Erythroblast (primary cell): ENCODE data around the gene TULP3.

Source experiments
- DNase-seq, 2 experiments: peaks; one replicate each; lab custom pipeline; 2025; lab: John Stamatoyannopoulos, UW
- GATA1 ChIP-seq: IDR thresholded peaks from 2 replicates; pipeline ENCODE4 v1.6.1; 2011; ENCODE audit warnings: low read depth, mild to moderate bottlenecking, control low read depth, low read length, moderate library complexity
- POLR2A ChIP-seq: IDR thresholded peaks from 2 replicates; pipeline ENCODE4 v1.6.1; 2011; ENCODE audit warnings: mild to moderate bottlenecking, low read length

Gene TULP3

GRCh38 chr12:2925322-2925995 is 34.8 kb downstream of the TULP3 start:
- DNase-seq: no peak
- TF ChIP-seq GATA1 (no peak), POLR2A (no peak)

GRCh38 chr12:2930865-2931264 is 40.2 kb downstream of the TULP3 start:
- TF ChIP-seq POLR2A (no peak), GATA1 (no peak)
- DNase-seq: no peak

- DNase-seq: no peak
- TF ChIP-seq GATA1 (no peak), POLR2A (no peak)
These were observed 42.9 kb downstream of the TULP3 start for GRCh38 chr12:2933586-2933985.

- TF ChIP-seq GATA1: no peak
- no peak for TF ChIP-seq POLR2A
- no peak for DNase-seq
These were observed 43.7 kb downstream of the TULP3 start for GRCh38 chr12:2934371-2934770.

DNA sequence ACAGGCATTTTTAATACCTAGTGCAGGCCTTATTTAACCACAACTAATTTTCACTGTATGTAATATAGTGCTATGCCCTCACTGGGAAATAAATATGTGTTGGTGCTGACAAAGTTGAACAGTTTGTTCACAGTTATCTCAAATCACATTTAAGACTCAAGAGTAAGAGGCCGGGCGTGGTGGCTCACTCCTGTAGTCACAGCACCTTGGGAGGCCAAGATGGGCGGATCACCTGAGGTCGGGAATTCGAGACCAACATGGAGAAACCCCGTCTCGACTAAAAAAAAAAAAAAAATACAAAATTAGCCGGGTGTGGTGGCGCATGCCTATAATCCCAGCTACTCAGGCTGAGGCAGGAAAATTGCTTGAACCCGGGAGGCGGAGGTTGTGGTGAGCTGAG is 45.6 kb downstream of the TULP3 start:
- no peak for DNase-seq
- TF ChIP-seq GATA1 (no peak), POLR2A (no peak)

GRCh38 chr12:2937500-2937899 is 46.8 kb downstream of the TULP3 start:
- DNase-seq: no peak
- TF ChIP-seq GATA1 (no peak), POLR2A (no peak)

DNA sequence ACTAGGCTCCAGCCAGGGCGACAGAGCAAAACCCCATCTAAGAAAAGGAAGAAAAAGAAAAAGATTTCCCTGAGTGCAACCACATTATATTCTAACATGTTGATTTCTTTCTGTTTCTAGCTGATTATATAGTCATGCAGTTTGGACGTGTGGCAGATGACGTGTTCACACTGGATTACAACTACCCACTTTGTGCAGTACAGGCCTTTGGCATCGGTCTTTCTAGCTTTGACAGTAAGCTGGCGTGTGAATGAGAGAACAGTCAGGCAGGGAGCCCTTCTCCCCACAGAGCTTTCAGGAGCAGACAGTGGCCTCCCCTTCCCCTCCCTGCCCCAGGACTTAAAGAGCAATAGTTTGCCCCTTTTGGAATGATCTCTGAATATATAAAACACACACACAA is 48.5 kb downstream of the TULP3 start:
- TF ChIP-seq POLR2A (no peak), GATA1 (no peak)
- DNase-seq: no peak

DNA sequence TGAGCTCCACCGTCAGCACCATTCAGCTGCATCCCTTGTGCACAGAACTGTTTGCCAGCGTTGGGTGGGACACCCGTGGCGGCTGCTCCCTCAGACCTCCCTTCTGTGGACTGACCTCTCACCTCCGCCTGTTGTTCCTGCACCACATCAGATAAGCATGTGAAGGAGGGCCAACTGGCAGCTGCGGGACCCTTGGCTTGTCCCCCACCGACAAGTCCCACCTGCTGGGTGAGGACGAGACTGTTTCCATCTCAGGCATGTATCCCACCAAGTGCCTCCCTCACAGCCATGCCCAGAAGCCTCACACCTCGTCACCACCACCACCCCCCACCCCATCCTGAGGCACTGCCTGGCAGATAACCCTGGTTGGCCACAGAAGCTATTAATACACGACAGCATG is 49.9 kb downstream of the TULP3 start:
- TF ChIP-seq GATA1 (no peak), POLR2A (no peak)
- no peak for DNase-seq

DNA sequence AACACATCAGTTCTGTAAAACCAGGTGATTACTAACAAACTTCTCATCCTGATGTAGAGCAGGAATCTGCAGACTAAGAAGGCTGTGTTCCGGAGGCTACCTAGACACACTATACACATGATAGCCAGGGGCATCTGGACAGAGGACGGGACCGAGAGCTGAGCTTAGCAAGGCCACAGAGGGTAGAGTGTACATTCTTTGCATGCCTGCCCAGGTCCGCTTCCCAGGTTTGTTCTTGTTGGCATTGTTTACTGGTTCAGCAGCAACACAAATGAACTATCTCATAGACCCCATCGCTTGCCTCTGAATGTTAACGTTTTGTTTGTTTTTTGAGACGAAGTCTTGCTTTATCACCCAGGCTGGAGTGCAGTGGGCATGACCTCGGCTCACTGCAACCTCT is 50.8 kb downstream of the TULP3 start:
- TF ChIP-seq POLR2A (no peak), GATA1 (no peak)
- no peak for DNase-seq

- peak; percentile 47 to 69 for DNase-seq
- TF ChIP-seq POLR2A: no peak
- TF ChIP-seq GATA1: no peak
These were observed 53.8 kb downstream of the TULP3 start for GRCh38 chr12:2944401-2945047.

- no peak for DNase-seq
- no peak for TF ChIP-seq GATA1
- no peak for TF ChIP-seq POLR2A
These were observed 58.7 kb downstream of the TULP3 start for GRCh38 chr12:2949411-2949810.

- no peak for TF ChIP-seq POLR2A
- TF ChIP-seq GATA1: no peak
- no peak for DNase-seq
These were observed 65.2 kb downstream of the TULP3 start for GRCh38 chr12:2955888-2956287.

- TF ChIP-seq POLR2A (no peak), GATA1 (no peak)
- no peak for DNase-seq
These were observed 67.2 kb downstream of the TULP3 start for GRCh38 chr12:2957816-2958431.

DNA sequence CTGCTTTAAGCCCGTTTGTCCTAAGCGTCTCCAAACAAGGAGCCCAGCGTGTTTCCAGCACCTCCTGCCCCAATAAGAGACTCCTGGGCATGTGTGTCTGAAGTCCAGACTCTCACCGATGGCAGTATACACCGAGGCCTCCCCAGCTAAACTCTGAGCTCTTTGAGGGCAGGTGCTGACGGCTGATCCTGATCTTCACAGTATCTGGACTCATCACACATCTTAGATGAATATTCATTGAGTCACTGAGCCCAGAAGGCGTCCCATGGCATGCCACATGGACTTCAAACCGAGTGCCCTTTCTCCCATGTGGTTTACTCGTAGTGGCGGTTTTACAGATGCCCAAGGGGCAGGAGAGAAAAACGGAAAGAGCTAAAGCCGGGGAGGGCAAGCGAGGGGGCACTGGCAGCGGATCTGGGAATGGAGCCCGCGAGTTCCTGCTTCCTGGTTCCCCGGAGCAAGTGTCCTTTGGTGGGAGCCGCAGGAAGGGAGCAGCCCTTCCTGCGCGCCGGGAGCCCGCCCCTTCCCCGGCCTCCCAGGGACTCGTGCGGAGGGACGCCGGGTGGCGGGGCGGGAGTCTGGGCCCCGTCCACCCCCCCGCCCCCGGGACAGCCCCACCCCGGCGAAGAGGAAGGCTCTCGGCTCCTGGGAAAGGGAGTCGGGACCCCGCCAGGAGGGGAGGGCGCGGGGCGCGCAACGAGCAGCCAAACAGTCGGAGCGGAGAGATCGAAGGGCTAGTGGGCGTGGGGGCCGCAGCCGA is 67.9 kb downstream of the TULP3 start:
- DNase-seq: no peak
- TF ChIP-seq POLR2A: no peak
- TF ChIP-seq GATA1: no peak
